ENCODE data around the gene MYRF.
A peak's percentile ranks its signal among the peaks of the same experiment; 100 is the strongest.

MYRF gene

DNA sequence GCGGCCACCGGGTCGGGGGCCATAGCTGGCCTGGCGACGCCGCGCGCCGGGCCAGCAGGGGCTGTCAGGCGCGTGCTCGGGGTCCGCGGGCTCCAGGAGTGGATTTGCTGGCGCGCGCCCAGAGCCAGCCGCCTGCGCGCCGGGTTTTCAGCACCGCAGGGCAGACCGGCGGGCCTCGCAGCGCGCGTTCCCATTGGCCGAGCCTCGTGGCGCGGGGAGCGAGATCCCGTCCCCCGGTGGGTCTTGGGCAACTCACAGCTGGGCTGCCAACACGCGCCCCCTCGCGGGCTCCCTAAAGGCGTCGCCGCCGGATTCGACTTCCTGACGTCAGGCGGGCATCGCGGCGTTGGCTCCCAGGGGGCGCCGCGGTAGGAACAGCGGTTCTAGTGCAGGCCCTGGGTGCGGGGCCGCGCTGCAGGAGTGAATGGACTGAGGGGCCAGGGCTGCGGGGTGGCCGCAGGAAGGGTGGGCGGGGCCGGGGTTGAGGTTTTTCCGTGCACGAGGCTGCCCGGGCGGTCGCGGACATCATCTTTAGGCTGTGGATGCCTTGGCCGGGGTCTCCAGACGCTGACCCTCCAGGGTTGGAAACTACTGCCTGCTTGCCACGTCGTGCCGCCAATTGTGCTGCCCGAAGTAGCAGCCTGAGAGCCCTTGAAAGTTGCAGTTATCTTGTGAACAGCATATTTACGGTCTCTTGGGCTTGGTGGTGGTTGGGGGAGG lies 64.5 kb downstream of the MYRF start, which contains the start of gene FADS1:
Gene FADS1, minus strand, starts transcription at position 268 of the 720 bp plus-strand sequence. Its CDS starts 74 bp downstream, at position 194.
- peak; percentile 47 to 75 for DNase-seq (ENCODE audit: low read depth in 2 of 2)

DNA sequence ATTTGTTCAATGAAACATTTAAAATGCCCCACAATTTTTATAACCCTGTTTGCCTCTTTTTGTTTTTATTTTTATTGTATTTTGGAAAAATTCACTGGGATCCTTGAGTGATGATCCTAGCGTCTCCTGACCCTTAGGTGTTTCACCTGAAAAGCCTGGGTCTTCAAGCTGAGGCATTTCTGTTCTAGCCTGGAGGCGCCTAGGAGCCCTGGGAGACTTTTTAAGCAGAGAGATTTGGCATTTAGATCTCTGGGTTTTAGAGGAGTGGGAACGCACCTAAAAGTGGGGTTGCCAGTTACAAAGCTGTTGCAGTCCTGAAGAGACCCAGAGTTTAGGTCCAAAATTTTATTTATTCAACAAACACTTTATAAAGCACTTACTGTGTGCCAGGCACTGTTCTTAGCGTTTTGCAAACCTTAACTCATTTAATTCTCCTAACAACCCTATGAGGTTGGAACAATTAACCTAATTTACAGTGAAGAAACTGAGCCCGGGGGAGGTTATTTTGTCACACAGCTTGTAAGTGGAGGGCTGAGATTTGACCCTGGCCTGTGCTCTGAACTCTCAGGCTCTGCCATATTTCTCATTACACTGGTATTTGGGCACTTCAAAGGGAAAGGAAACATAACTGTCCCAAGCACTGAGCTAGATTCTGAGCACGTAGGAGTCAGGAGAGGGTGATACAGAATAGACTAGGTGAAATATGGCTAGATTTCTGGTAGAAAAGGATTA lies 65.2 kb downstream of the MYRF start:
- no peak for DNase-seq (ENCODE audit: low read depth in 2 of 2)

DNA sequence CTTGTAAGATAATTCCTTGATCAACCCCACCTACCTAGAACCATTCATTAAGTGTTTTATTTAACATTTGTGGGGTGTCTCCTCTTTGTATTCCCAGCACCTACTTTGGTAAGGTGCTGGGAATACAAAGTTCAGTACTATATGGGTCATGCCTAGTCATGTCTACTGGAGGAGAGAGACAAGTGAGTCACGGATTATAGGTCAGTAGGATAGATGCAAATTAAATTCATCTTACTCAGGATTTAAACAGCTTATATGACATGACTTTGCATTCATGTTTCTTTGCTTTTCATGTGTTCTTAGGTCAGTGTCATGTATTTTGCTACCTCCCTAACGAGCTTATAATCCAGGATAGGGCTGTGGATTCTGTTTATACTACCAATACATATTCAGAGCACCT lies 67.7 kb downstream of the MYRF start:
- DNase-seq (ENCODE audit: low read depth in 2 of 2) = no peak

DNA sequence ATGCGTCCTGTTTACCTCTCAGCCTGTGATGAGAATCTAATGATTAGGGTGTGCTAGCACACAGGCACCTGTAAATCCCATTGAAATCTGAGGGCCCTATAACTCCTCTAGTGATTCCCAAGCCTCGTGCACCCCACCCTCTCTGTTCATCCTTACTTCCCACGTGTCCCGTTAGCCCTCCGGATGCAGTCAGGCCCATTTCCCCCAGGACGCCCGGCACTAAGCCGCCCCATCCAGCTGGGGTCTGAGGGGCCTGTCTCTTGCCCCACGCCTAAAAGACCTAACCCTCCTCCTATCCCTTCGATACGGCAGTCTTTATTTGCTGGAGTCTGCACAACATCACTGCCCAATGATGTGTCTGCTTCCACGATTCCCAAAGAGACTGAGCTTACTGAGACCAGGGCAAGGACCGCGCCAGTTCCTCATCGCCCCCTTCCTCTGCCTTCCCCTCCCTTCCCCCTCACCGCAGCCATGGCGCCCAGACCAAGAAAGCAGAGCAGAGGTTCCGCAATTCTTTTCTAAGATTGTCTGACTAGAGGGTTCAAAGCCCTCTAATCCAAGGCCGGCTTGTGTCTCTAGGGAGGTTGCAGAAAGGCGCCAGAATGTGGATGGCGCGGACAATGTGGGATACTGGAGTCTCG lies 74.6 kb downstream of the MYRF start:
- no peak for DNase-seq (ENCODE audit: low read depth in 2 of 2)

DNA sequence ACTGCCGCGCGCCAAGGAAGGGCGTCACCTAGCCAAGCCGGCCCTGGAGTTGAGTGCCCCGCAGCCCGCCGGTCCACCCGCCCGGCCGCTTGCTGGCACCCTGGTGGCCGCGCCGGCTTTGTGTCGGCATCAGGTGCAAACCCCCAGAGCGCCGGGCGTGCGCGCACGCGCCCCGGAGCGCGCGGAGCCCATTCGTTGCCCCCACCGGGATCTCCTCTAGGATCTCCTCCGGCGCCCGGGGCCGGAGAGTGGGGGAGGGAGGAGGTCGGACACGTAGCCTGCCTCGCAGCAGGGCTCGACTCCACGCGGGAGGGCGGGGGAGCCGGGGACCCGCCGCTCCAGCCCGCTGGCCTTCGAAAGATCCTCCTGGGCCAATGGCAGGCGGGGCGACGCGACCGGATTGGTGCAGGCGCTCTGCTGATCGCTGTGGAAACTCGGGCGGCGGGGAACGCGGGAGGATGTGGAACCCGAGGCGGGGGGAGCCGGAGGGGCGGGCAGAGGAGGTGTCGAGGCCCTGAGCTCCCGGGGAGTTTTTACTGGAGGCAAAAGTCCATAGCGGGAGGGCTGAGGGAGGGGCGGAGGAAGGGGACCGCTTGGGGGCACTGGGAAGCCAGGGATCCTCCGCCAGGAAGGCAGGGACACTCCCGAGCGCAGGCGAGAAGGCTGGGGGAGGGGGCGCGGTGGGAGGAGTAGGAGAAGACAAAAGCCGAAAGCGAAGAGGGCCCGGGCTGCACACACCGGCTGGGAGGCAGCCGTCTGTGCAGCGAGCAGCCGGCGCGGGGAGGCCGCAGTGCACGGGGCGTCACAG lies 75.3 kb downstream of the MYRF start, which contains the start of gene FADS2:
Gene FADS2, plus strand, starts transcription at position 730 of the 808 bp plus-strand sequence. CDS start 91 bp downstream, outside the sequence.
- DNase-seq (ENCODE audit: low read depth in 2 of 2) = peak in 1 of 2 donors; percentile 62

DNA sequence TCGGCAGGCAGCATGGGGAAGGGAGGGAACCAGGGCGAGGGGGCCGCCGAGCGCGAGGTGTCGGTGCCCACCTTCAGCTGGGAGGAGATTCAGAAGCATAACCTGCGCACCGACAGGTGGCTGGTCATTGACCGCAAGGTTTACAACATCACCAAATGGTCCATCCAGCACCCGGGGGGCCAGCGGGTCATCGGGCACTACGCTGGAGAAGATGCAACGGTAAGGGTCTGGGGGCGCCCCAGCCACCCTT lies 75.9 kb downstream of the MYRF start:
- DNase-seq (ENCODE audit: low read depth in 2 of 2) = no peak

DNA sequence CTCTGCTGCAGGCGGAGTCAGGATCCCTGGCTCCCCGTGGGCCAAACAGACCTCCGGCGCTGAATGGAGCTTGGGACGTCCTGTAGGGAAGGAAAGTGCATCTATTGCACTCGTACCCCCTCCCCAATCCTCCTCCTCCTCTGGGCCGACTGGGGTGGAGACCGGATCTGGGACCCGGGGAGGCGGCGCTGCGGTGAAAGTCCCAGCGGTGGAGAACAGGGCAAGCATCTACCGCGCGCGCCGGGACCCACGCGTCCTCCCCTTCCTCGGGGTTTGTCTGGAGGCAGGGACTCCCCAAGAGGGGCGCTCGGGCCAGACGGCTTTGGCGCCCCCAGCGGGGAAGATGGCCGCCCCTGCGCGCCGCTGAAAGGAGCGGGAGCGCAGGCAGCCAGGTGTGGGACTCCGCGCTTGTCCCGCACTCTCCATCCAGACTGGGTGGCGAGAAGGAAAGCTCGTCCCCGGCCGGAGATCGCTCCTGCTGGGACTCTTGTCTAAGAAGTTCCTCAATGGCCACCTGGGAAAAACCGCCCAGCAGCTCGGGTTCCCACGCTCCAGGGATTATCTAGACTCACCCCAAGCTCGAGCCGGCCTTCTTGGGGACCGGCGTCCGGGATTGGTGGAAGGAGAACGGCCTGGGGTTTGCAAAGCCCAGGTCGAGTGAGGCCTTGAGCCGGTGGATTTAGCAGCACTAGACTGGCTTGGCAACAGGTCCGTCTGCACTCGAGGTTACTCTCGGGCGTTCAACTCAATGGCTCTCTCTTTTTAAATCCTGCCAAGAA lies 76.4 kb downstream of the MYRF start:
- DNase-seq (ENCODE audit: low read depth in 2 of 2) = no peak

DNA sequence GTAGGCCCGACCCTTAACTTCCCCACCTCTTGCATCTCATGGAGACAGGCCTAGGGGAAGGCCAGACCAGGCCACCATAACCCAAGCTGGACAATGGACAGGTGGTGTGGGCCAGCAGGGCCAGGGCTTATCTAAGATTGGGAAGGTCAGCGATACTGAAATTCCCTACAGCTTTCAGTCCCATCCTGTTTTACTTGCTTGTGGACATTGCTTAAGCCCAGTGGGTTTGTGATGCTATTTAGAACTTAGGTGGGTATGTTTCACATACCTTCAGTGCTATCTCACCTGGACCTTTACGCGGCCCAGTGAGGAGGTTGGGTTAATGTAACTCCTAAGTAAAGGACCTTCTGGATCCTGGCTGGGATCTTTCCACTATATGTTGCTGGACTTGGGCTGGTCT lies 77.4 kb downstream of the MYRF start:
- DNase-seq (ENCODE audit: low read depth in 2 of 2) = no peak

DNA sequence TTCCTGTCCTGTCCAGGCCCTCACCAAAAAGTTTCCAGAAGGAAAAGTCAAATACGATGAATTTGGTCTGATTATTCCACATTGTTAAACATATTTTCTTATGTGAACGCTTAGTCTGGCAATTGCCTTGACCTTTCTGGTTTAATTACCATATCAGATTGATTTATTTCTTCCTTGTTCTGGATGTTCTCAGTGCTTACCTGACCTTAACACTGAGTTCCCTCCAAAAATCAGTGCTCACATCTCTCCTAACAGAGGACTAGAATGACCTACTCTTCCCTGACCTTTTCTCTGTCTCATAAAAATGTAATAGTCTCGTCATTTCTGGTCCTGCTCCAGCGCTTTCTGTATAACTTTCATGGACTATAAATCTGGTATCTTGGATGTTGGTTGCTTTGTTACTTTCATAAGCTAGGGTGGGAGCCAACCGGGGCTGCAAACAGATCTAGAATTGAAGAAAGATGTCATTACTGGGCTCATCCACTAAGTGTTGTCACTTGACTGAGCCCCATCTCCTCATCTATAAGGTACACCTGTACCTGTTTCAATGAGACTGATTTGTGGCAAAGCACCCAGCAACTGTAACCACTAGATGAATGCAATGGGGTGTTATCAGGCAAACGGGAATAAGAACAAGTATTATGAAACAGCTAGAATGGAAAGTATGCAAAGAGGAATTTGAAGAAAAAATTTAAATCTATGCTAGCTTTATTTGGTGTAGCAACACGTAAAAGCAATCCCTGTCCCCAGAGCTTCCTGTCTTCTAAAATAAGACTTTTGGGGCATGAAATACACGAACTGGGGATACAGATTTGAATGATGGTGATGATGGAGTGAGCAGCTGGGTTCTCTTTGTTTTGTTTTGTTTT lies 78.0 kb downstream of the MYRF start:
- no peak for DNase-seq (ENCODE audit: low read depth in 2 of 2)

DNA sequence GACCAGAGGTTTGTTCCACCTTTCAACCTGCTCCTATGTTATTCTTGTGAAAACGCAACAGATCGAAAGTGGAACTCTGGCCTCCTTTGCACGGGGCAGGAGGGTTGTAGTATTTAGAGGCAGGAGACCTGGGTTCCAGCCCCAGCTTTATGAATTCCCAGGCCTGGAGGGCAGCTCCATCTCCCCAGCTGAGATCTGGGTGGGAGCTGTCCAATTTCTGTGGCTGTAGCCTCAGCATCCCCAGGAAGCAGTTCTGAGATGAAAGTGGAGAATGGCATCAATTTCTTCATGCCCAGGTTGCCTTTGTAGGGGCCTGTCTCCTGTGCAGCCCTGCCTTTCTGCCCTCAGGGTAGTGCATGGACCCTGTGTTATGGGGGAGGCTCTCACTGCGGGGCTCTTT lies 79.8 kb downstream of the MYRF start:
- no peak for DNase-seq (ENCODE audit: low read depth in 2 of 2)

DNA sequence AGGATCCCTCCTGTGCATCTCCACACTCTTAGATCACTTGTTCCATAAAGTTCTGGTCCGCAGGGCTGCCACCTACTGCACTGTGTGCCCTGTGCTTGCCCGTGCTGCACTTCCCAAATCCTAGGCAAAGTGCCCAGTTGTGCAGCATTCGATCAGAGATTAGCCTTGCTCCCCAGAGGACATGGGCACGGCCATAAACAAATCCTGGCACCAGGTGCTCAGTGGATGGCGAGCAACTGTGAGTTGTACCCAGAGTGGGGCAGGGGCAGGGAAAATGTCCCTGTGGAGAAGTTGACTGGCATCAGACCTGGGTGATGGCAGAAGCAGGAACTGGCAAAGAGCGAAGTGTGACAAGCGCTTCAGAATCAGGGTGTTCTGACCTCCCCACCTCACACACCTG lies 80.3 kb downstream of the MYRF start:
- DNase-seq (ENCODE audit: low read depth in 2 of 2) = no peak

DNA sequence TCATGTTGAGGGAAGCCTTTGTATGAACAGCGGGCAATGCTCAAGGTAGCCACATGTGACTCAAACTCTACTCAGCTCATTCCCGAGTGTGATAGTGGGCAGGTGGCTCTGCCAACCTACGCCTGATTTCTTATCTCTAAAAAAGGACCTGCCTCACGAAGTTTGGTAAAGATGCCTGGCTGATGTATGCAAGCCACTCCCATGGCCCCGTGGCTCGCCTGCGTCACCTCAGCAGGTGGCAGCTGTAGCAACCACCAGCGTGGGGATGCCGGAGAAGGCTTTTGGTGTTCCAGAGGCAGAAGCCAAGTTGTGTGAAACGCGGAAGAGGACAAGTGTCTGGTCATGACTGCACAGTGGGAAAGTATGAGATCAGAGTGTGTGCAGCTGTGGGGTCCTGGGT lies 81.0 kb downstream of the MYRF start:
- DNase-seq (ENCODE audit: low read depth in 2 of 2) = no peak

DNA sequence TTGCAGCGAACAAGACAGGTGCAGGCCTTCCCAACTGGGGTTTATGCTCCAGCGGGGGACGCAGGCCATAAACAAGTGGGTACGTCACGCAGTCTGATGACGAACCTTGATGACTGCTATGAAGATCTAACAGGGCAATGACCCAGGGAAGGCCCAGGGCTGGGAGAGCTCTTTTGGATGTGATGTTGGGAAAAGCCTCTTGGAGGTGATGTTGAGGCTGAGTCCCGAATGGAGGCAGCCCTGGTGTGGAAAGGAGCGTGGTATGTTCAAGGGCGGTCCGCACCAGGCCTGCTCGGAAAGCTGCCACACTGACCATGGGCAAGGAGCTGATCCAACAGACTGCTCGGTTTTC lies 81.5 kb downstream of the MYRF start:
- DNase-seq (ENCODE audit: low read depth in 2 of 2) = no peak

DNA sequence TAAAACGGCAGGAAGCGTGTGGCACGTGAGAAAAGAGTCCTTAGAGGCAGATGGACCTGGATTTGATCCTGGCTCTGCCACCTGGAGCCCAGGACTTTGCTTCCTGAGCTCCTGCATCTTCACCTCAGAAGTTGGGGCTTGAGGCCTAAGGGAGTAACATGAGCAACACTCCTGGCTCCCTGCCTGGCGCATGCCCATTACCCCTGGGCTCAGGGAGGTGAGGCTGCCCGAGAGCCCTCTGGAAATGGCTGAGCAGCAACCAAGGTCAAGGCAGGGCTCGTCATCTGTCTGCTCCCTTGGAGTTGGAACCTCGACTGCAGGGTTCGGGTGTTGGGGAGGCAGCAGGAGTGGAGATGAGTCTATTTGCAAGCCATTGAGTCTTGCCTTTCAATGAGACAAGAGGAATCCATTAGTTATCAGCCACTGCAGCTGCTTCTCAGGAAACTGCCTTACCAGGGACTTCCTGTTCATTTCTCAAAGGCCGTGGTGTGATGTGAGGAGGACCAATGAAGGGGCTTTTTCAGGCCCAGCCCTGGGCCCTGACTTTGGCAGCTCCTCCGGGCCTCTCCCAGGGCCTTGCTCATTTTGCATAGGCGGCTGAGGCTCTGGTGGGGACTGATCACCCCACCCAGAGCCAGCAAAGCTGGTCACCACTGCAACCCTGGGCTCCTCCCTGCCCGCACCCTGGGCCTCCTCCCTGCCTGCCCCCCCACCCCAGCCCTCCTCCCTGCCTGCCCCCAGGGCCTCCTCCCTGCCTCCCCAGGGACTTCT lies 82.0 kb downstream of the MYRF start:
- DNase-seq (ENCODE audit: low read depth in 2 of 2) = no peak

DNA sequence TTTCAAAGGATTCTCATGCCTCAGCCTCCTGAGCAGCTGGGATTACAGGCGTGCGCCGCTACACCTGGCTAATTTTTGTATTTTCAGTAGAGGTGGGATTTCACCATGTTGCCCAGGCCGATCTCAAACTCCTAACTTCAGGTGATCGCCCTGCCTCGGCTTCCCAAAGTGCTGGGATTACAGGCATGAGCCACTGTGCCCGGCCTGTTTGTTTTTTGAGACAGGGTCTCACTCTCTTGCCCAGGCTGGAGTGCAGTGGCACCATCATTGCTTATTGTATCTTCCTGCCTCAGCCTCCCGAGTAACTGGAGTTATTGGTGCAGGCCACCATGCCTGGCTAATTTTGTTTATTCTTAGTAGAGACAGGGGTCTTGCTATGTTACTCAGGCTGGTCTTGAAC lies 83.8 kb downstream of the MYRF start:
- no peak for DNase-seq (ENCODE audit: low read depth in 2 of 2)

DNA sequence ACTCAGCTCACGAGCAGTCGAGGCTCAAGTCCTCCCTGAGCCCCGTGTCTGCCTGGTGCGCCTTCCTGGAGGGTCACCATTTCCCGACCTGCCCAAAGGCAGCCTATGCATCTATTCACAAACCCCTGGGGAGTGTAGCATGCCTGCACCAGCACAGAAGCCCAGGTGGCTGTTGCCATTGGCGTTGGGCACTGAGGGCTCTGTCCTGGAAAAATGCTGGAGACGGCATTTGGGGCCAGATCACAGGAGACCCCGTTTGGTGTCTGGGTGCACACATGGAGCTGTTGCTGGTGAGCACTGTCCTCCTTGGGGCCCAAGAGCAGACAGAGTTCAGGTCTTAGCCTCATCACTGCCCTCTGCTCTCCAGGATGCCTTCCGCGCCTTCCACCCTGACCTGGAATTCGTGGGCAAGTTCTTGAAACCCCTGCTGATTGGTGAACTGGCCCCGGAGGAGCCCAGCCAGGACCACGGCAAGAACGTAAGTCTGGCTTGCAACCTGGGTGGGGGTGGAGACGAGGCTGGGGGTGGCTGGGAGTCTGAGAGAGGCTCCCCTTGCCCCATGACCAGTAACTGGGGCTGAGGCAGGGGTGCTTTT lies 85.1 kb downstream of the MYRF start:
- no peak for DNase-seq (ENCODE audit: low read depth in 2 of 2)

Data from activated CD4-positive, alpha-beta T cell treated with anti-CD3 and anti-CD28 coated beads for 24 hours (primary cell).